Suprapubic skin (tissue), 4 donors: ENCODE results near the gene SCT. TPM values are rescaled to one million over a fixed set of nuclear protein-coding genes. Genes with fewer than 3 reads are reported as not detected.

Source experiments
- DNase-seq, 2 donors: peaks; one replicate each; pipeline ENCODE4 v3.0.0-alpha.2; 2019; ENCODE audit warnings: low spot score in 2 of 2
- H3K27ac ChIP-seq: fragments of 200-600 bp; sonication (generic); one replicate; pipeline ENCODE4 v1.5.1; 2019
- H3K27me3 ChIP-seq: fragments of 200-600 bp; sonication (generic); one replicate; pipeline ENCODE4 v1.5.1; 2019
- H3K36me3 ChIP-seq: fragments of 200-600 bp; sonication (generic); one replicate; pipeline ENCODE4 v1.5.1; 2019
- H3K4me1 ChIP-seq: fragments of 200-600 bp; sonication (generic); one replicate; pipeline ENCODE4 v1.5.1; 2019
- H3K4me3 ChIP-seq: fragments of 200-600 bp; sonication (generic); one replicate; pipeline ENCODE4 v1.5.1; 2019; ENCODE audit warnings: mild to moderate bottlenecking
- H3K9me3 ChIP-seq: fragments of 200-600 bp; sonication (generic); one replicate; pipeline ENCODE4 v1.5.1; 2019
- CTCF ChIP-seq, 2 donors: fragments of 200-600 bp in 1 of 2; fragments of 450-650 bp in 1 of 2; sonication (generic) in 1 of 2; IDR thresholded peaks; one replicate each; pipeline ENCODE4 v1.5.1; 2016 to 2019; ENCODE audit warnings: antibody characterized with exemption in 2 of 2, mild to moderate bottlenecking in 1 of 2, moderate library complexity in 1 of 2
- EP300 ChIP-seq: sonication (generic); formaldehyde crosslinking; IDR thresholded peaks from one replicate; pipeline ENCODE4 v1.6.1; 2017; ENCODE audit warnings: antibody characterized with exemption
- POLR2A ChIP-seq, 2 donors: fragments of 450-650 bp; IDR thresholded peaks; one replicate each; pipeline ENCODE4 v1.6.1; 2017; ENCODE audit warnings: antibody characterized with exemption in 2 of 2, mild to moderate bottlenecking in 2 of 2, moderate library complexity in 2 of 2
- POLR2AphosphoS5 ChIP-seq, 3 donors: sonication (generic); formaldehyde crosslinking; IDR thresholded peaks; one replicate each; pipeline ENCODE4 v1.6.1; 2017; ENCODE audit warnings: antibody characterized with exemption in 3 of 3
- WGBS: methylation state at CpG from one replicate; pipeline ENCODE4 v1.1.5; 2018; 5-methylcytosine and 5-hydroxymethylcytosine counted together
- total RNA-seq, 4 donors: library from RNA; depleted of rRNA; stranded (reverse); fragments of >200 nt; gene quantifications; one replicate each; pipeline ENCODE4 v1.1.0, GENCODE V29; 2016

Gene SCT
- total RNA-seq, 4 donors from 2014 or later, result not detected

GRCh38 chr11:618856-619627, 7.9 kb downstream of the SCT start:
- DNase-seq, result no peak
- WGBS, result 82% methylated on average over 3 of the region's 24 CpGs
- no peak for TF ChIP-seq CTCF (IDR thresholded peaks at IDR 0.05)
- TF ChIP-seq POLR2AphosphoS5 (IDR thresholded peaks at IDR 0.05), result no peak
- no peaks in the 10 kb centered on the region for H3K36me3 ChIP-seq
- H3K27me3 ChIP-seq, result peaks cover 2% of the 10 kb centered on the region
- no peak overlapping the region for H3K27ac ChIP-seq
- H3K4me1 ChIP-seq, result peaks cover 20% of the 10 kb centered on the region
- H3K4me3 ChIP-seq, result no peak overlapping the region
- H3K9me3 ChIP-seq, result no peaks in the 10 kb centered on the region

DNA sequence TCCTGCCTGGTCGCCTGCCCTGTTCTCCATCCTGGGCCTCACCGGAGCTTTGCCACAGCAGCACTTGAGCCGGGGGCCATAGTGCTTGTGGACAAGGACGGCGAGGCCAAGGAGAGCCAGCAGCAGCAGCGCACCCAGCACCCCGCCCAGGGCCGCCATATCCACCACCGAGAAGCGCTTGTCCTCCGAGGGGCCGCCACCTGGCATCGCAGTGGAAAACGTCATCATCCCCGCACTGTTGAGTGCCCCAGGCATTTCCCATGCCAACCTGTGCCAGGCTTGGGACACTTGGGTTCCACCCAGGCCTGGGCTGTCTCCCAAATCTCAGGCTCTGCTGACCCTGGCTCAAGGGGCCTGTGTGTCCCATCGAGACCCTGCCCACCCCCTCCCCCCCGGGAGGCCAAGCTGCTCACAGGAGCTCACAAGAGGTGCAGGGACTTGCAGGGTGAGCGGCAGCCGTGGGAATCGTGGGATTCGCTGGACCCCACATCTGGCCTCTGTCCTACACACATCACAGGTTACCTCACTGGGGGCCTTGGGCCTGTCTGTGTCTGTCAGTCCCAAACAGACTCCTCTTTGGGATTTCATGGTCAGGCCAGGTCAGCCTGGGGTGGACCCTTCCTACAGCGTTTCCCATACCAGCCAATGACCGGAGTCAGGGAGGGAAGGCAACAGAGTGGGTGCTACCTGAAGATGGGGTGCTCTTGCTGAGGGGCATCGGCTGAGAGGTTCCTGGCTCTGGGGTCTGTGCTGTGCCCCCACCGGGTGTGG, 8.9 kb downstream of the SCT start:
- WGBS, result 95% methylated on average over 17 of the region's 25 CpGs

DNA sequence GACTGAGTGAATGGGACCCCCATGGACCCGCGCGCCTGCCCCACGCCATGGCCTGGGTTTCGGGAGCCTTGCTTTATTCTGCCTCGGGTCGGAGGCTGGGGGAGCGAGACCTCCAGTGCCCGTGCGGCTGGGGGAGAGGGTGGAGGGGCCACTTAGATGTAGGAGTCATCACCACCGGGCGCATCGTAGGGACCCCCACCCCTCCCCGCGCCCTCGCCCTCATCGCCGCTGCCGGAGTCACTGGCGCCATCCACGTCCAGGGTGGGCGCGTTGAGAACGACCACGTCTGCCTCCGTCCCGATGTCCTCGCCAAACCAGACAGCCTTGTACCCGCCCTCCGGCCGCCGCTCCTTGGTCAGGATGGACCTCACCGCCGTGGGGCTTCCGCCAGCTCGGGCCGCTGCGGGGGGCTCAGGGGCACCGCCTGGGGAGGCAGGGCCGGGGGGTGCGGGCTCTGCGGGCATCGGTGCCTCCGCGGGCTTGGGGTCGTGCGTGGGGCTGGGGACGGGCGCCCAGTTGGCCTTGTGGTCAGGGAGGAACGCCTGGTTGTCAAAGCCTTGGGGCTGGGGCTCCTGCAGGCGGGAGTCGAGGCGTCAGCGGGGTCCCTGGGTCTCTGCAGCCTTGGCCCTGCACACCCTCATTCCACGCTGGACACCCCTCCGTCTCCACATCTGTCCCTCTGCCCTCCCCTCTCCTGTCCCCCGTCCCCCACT, 9.6 kb downstream of the SCT start:
- H3K27ac ChIP-seq, result no peak overlapping the region
- TF ChIP-seq POLR2AphosphoS5 (IDR thresholded peaks at IDR 0.05) (no peak), CTCF (IDR thresholded peaks at IDR 0.05) (no peak), POLR2A (IDR thresholded peaks at IDR 0.05) (no peak), EP300 (no peak)
- H3K27me3 ChIP-seq, result no peaks in the 10 kb centered on the region
- no peak overlapping the region for H3K4me3 ChIP-seq
- H3K36me3 ChIP-seq, result peaks cover 10% of the 10 kb centered on the region
- DNase-seq, result peak in 1 of 2 donors; percentile 76
- H3K9me3 ChIP-seq, result no peaks in the 10 kb centered on the region
- H3K4me1 ChIP-seq, result peaks cover 36% of the 10 kb centered on the region
- 94% methylated on average over 35 of the region's 57 CpGs for WGBS

More for the DNA sequence above, 8.9 kb downstream of the SCT start:
- Histone ChIP-seq H3K27me3 (no peaks in the 10 kb centered on the region), H3K4me1 (peaks cover 29% of the 10 kb centered on the region), H3K9me3 (no peaks in the 10 kb centered on the region), H3K27ac (no peak overlapping the region), H3K36me3 (peaks cover 3% of the 10 kb centered on the region), H3K4me3 (no peak overlapping the region)
- TF ChIP-seq EP300 (no peak), POLR2A (IDR thresholded peaks at IDR 0.05) (no peak), POLR2AphosphoS5 (IDR thresholded peaks at IDR 0.05) (no peak), CTCF (IDR thresholded peaks at IDR 0.05) (no peak)
- peak in 1 of 2 donors; percentile 65 for DNase-seq

GRCh38 chr11:616320-617198, 10.4 kb downstream of the SCT start:
- peak overlapping the region; percentile 79 for H3K4me3 ChIP-seq
- H3K27me3 ChIP-seq, result no peaks in the 10 kb centered on the region
- H3K4me1 ChIP-seq, result peaks cover 43% of the 10 kb centered on the region
- peaks cover 18% of the 10 kb centered on the region for H3K36me3 ChIP-seq
- H3K27ac ChIP-seq, result peak overlapping the region; percentile 86
- 76% methylated on average over 20 of the region's 39 CpGs for WGBS
- DNase-seq, result peak in 1 of 2 donors; percentile 71
- H3K9me3 ChIP-seq, result no peaks in the 10 kb centered on the region
- TF ChIP-seq POLR2AphosphoS5 (IDR thresholded peaks at IDR 0.05) (no peak), POLR2A (IDR thresholded peaks at IDR 0.05) (no peak)
